Activated CD8-positive, alpha-beta memory T cell treated with anti-CD3 and anti-CD28 coated beads, Interleukin-2, amount 10 ng/mL, durations not matched to agents 7 days and 5 days (primary cell): Measurements from ENCODE around the gene GRM2. TPM values are rescaled to one million over a fixed set of nuclear protein-coding genes. Genes with fewer than 3 reads are reported as not detected.

Experiments
- ATAC-seq: fragments of 150-1000 bp; cut with Tn5 transposase; one replicate; pipeline ENCODE4 v1.10.0; 2021; ENCODE audit warnings: moderate library complexity
- CTCF ChIA-PET: fragments of 350-600 bp; sonication (Branson Sonifier 250); formaldehyde crosslinking; loops from one replicate; lab custom pipeline; 2021; ENCODE audit warnings: antibody characterized with exemption; lab: Charles Lee
- DNase-seq: peaks from one replicate; pipeline ENCODE4 v3.0.0-alpha.2; 2020
- H3K27ac Mint-ChIP-seq: one replicate; pipeline ENCODE4 v1.8.0; 2021; ENCODE audit warnings: mild to moderate bottlenecking, mixed read lengths
- H3K27me3 Mint-ChIP-seq: one replicate; pipeline ENCODE4 v1.8.0; 2021; ENCODE audit warnings: mixed read lengths
- H3K36me3 Mint-ChIP-seq: one replicate; pipeline ENCODE4 v1.8.0; 2021; ENCODE audit warnings: mild to moderate bottlenecking, mixed read lengths
- H3K4me1 Mint-ChIP-seq: one replicate; pipeline ENCODE4 v1.8.0; 2021; ENCODE audit warnings: mixed read lengths
- H3K4me3 Mint-ChIP-seq: one replicate; pipeline ENCODE4 v1.8.0; 2021; ENCODE audit warnings: mild to moderate bottlenecking, moderate library complexity, mixed read lengths
- H3K9me3 Mint-ChIP-seq: one replicate; pipeline ENCODE4 v1.8.0; 2022; ENCODE audit warnings: low read depth, mixed read lengths
- total RNA-seq, 2 experiments: library from RNA; stranded (reverse); gene quantifications; one replicate each; pipeline ENCODE4 v1.2.3, GENCODE V29; 2021

The GRM2 gene
- total RNA-seq, 2 experiments from 2014 or later, result 0.52 to 0.55 TPM

DNA sequence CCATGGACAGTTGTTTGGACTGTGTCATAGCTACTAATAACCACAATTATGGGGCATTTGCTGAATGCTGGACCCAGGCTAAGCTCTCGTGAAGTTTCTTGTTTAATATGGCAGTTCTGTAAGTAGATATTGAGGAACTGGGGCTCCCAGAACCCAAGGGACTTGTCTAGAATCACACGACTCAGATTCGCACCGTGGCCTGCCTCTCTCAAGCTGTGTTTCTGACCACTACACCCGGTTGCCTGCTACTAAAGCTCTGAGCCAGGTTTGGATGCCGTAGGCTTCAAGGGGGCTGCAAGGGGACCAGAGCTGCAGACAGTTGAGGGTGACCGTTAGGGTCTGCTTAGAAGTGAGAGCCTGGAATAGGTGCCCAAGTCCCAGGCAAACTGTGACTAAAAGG lies 24.3 kb upstream of the GRM2 start:
- Mint-ChIP-seq H3K9me3 (no peaks in the 10 kb centered on the region), H3K27ac (peak overlapping the region; percentile 91), H3K4me3 (no peak overlapping the region), H3K36me3 (peaks cover 34% of the 10 kb centered on the region), H3K4me1 (peaks cover 96% of the 10 kb centered on the region), H3K27me3 (no peaks in the 10 kb centered on the region)
- DNase-seq (no peak), ATAC-seq (no peak)
- CTCF ChIA-PET, result interaction anchor here (0.5 to 12.0 kb wide), 36 partner anchors 9 to 1069 kb away, joined by 3 to 269 read pairs (median 4); partner anchors contain the start of genes DCAF1, MANF, RAD54L2 and RBM15B

DNA sequence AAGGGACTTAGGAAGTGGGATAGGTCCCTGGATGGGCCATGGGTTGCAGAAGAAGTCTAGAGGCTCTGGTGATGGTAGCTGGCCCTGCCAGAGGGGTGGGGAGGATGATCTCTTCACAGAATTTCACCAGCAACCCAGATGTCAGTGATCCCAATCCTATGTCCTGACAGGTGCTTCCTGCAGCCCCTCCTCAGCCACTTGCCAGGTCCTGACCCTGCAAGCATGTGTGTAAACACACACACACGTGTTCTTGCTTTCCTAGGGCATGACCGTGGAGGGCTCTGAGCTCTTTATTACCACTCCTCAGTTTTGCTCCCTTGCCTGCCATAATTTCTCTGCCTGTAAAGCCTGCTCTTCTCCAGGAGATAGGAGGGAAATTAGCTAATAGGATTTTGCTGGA lies 23.3 kb upstream of the GRM2 start:
- CTCF ChIA-PET, result interaction anchor here (0.7 to 12.0 kb wide), 5 partner anchors 14 to 294 kb away, joined by 3 to 269 read pairs (median 6); partner anchors contain the start of genes DCAF1 and TEX264
- DNase-seq (no peak), ATAC-seq (no peak)
- H3K4me1 Mint-ChIP-seq, result peaks cover 96% of the 10 kb centered on the region
- H3K36me3 Mint-ChIP-seq, result peaks cover 38% of the 10 kb centered on the region
- no peaks in the 10 kb centered on the region for H3K27me3 Mint-ChIP-seq
- H3K27ac Mint-ChIP-seq, result no peak overlapping the region
- no peaks in the 10 kb centered on the region for H3K9me3 Mint-ChIP-seq
- no peak overlapping the region for H3K4me3 Mint-ChIP-seq

DNA sequence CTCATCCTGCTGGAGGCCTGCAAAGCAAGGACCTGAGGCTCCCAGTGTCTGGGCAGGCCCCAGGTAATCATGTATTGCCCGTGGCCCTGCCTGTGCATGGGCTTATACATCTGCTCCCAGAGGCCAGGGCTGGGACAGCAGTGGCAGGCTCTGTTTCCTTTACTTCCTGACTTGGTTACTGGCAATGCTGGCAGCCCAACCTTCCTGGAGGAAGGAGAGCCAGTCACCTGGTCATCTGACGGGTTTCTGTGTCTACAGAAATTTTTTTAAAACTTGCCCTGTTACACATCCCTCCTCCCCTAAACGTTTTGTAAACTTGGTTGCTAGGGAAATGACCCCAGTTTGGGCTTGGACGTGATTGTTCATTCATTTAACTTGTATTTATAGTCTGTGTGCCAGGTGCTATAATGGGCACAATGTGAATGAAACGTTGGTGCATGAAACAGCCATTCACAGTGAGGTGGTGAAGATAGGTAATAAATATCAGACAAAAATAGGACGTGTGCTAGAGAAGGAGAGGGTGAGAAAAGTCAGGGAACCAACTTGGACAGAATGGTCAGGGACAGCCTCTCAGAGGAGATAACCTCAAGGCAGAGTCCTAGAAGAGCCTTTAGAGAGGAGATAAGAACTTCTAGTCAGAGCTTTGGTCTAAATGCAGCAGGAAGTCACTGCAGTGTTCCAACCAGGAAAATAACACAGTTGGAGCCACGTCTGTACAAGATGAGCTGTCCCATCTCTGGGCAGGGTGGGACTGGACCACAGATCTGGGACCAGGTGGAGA lies 21.7 kb upstream of the GRM2 start:
- ATAC-seq (no peak), DNase-seq (no peak)
- no peaks in the 10 kb centered on the region for H3K9me3 Mint-ChIP-seq
- H3K36me3 Mint-ChIP-seq, result peaks cover 38% of the 10 kb centered on the region
- peak overlapping the region; percentile 95 for H3K27ac Mint-ChIP-seq
- H3K4me3 Mint-ChIP-seq, result peak overlapping the region; percentile 56
- H3K4me1 Mint-ChIP-seq, result peaks cover 80% of the 10 kb centered on the region
- no peaks in the 10 kb centered on the region for H3K27me3 Mint-ChIP-seq
- CTCF ChIA-PET, result interaction anchor here (1.4 to 12.0 kb wide), 6 partner anchors 16 to 252 kb away, joined by 3 to 269 read pairs (median 20); partner anchors contain the start of genes DCAF1, RAD54L2 and TEX264

DNA sequence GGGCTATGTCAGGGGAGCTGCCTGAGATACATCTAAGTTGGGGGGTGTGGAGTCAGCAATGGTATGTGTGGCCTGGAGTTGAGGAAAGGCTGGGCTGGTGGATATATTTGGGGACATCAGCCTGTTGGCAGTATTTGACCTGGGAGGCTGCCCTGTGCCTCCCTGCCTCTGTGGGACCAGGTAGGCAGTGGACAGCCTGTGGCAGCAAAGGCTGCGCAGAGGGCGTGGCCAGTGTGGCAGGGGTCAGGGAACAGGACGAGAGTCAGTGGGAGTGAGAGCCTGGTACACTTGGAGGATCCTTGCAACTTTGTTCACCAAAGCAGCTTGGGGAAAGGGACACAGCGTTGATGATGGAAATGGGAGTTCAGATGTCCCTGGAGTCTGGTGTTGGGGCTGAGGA lies 20.8 kb upstream of the GRM2 start:
- CTCF ChIA-PET, result interaction anchor here (0.6 to 12.0 kb wide), 10 partner anchors 9 to 297 kb away, joined by 3 to 269 read pairs (median 7); partner anchors contain the start of genes DCAF1, RAD54L2 and TEX264
- DNase-seq, result no peak
- Mint-ChIP-seq H3K27me3 (no peaks in the 10 kb centered on the region), H3K4me3 (peak overlapping the region; percentile 56), H3K36me3 (peaks cover 41% of the 10 kb centered on the region), H3K9me3 (no peaks in the 10 kb centered on the region), H3K4me1 (peaks cover 75% of the 10 kb centered on the region), H3K27ac (peak overlapping the region; percentile 95)
- ATAC-seq, result no peak

DNA sequence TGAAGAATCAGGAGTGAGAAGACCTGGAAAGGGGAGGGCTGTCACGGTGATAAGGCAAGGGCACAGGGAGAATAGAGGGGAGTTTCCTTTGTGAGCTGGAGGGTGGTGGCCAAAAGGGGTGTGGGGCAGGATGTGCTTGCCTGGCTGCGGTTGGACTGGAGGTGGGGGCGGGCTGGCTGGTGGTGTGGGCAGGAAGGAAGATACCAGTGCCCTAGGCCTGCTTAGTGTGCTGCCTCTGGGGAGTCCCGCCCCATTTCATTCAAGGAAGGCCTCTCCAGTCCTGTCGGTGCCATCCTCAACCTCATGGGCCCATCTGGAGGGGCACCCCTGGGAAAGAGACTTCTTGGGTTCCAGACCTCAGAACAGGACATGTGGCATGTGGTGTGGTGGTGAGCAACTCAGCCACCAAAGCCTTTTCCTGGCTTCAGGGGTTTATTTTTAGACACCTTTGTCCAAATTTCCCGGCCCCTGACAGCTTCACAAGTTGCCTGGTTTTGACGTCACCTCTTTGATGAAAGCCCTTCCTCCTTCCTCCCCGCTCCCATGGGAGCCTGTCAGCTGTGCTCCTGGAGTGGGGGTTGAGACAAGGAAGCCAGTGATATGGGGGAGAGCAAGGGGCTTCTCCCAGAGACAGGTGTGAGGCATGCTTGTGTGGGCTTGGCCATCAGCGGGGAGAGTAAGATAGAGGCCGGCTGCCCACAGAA lies 20.2 kb upstream of the GRM2 start:
- H3K4me1 Mint-ChIP-seq, result peaks cover 69% of the 10 kb centered on the region
- no peaks in the 10 kb centered on the region for H3K9me3 Mint-ChIP-seq
- ATAC-seq (peak; percentile 78), DNase-seq (peak; percentile 96)
- H3K36me3 Mint-ChIP-seq, result peaks cover 38% of the 10 kb centered on the region
- peak overlapping the region; percentile 95 for H3K27ac Mint-ChIP-seq
- CTCF ChIA-PET, result interaction anchor here (0.6 to 12.0 kb wide), 10 partner anchors 8 to 298 kb away, joined by 3 to 269 read pairs (median 7); partner anchors contain the start of genes DCAF1, RAD54L2 and TEX264
- no peaks in the 10 kb centered on the region for H3K27me3 Mint-ChIP-seq
- H3K4me3 Mint-ChIP-seq, result peak overlapping the region; percentile 56

DNA sequence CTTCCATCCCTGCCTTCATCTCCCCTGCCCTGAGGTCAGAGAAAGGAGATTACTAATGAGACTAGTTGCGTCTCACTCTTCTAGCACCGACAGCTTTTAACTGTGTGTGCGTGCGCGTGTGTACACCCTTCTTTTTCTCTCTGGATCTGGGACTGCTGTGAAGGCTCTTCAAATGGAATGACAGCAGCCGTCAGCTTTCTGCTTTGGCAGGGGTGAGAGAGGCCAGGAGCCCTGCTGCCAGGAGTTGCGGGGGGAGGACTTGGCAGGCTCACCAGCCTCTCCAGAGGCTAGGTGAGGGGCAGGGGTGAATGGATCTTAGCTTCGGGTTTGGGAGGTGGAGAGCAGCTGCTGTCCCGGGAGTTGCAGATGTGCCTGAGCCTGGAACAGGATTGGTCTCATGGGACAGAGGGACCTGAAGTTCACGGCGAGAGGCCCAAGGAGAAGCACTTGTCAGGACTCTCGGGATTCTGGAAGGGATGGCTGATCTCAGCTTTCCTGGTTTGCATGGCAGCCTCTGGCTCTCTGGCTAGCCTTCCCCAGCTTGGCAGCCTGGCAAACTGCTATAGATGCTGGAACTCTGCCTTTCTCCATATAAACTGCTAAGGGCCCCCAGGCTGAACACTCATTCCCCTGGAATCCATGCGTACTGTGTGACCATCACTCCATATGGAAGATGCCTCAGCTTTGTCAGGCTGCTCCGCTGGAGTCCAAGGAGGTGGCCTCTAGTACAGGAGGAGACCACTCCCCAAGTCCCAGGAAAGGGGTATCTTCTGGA lies 19.2 kb upstream of the GRM2 start:
- DNase-seq, result no peak
- Mint-ChIP-seq H3K4me3 (no peak overlapping the region), H3K27me3 (no peaks in the 10 kb centered on the region), H3K9me3 (no peaks in the 10 kb centered on the region), H3K27ac (peak overlapping the region; percentile 95), H3K4me1 (peaks cover 59% of the 10 kb centered on the region), H3K36me3 (peaks cover 36% of the 10 kb centered on the region)
- ATAC-seq, result no peak
- CTCF ChIA-PET, result interaction anchor here (1.4 to 12.0 kb wide), 6 partner anchors 18 to 186 kb away, joined by 3 to 269 read pairs (median 20); partner anchors contain the start of genes DCAF1, RAD54L2 and TEX264

DNA sequence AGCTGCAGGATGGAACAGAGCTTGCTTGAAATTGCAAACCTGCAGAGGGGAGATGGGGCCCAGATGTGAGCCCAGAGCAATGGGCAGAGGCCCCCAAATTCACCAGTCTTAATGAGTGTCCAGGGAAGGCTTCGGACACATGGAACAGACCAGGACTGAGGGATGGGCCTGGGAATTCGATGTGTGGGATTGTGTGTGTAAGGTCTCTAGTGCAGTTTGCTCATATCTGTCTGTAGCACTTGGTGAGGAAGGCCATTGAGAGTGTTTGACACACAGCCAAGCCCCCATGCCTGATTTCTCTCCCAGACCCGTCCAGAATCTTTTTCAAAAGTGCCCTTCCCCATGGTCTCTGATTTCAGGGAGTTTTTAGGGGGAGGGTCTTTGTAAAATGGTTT lies 18.7 kb upstream of the GRM2 start:
- H3K27ac Mint-ChIP-seq, result peak overlapping the region; percentile 25
- no peaks in the 10 kb centered on the region for H3K9me3 Mint-ChIP-seq
- H3K27me3 Mint-ChIP-seq, result no peaks in the 10 kb centered on the region
- CTCF ChIA-PET, result interaction anchor here (3.3 to 12.0 kb wide), 3 partner anchors 19 to 47 kb away, joined by 19 to 269 read pairs (median 21); partner anchors contain the start of gene TEX264
- DNase-seq, result no peak
- H3K4me1 Mint-ChIP-seq, result peaks cover 53% of the 10 kb centered on the region
- H3K4me3 Mint-ChIP-seq, result no peak overlapping the region
- H3K36me3 Mint-ChIP-seq, result peaks cover 34% of the 10 kb centered on the region
- ATAC-seq, result no peak

DNA sequence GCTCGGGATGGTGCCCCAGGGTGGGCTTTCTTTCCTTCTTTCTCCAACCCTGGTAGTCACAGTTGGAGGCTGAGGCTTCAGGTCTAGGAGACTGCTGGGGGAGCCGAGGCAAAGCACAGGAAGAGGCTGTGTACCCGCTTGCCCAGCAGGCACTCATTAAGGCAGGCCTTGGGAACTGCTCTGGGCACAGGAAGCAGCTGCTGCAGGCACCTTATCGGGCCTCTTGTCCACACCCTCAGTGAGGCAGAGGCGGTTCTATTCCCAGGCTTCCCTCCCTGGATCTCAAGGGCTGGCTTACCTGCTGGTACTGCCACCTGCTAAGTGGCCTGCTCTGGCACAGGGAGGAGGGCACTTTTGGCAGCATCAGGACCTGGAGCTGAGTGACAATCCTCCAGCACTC lies 15.8 kb upstream of the GRM2 start:
- no peak overlapping the region for H3K4me3 Mint-ChIP-seq
- DNase-seq (no peak), ATAC-seq (no peak)
- peaks cover 30% of the 10 kb centered on the region for H3K4me1 Mint-ChIP-seq
- peaks cover 23% of the 10 kb centered on the region for H3K36me3 Mint-ChIP-seq
- no peaks in the 10 kb centered on the region for H3K9me3 Mint-ChIP-seq
- H3K27me3 Mint-ChIP-seq, result no peaks in the 10 kb centered on the region
- CTCF ChIA-PET, result interaction anchor here (1.8 to 3.3 kb wide), 2 partner anchors 10 to 21 kb away, joined by 4 to 17 read pairs; no protein-coding TSS in a partner anchor
- no peak overlapping the region for H3K27ac Mint-ChIP-seq

DNA sequence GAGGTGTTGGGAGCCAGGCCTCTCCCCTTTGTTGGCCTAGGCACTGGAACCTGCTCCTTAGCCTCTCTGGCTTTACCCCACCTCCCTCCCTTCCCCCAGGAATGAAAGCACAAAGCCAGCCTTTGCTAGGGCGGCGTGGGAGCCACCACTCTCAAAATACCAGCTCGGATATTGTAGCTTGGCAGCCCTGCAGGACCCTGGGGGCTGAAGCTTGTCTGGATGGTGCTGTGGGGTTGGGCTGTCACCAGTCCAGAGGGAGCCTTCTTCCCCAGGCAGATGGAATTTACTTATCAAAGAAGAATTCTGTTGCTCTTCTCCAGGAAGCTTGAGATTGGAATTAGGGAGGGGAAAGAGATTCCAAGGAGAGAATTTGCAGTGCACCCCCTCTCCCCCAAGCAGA lies 14.9 kb upstream of the GRM2 start:
- CTCF ChIA-PET, result interaction anchor here (0.8 to 3.3 kb wide), 4 partner anchors 10 to 22 kb away, joined by 3 to 17 read pairs (median 4); no protein-coding TSS in a partner anchor
- peaks cover 18% of the 10 kb centered on the region for H3K36me3 Mint-ChIP-seq
- H3K27ac Mint-ChIP-seq, result no peak overlapping the region
- H3K9me3 Mint-ChIP-seq, result no peaks in the 10 kb centered on the region
- no peaks in the 10 kb centered on the region for H3K27me3 Mint-ChIP-seq
- peaks cover 21% of the 10 kb centered on the region for H3K4me1 Mint-ChIP-seq
- DNase-seq, result no peak
- no peak overlapping the region for H3K4me3 Mint-ChIP-seq
- ATAC-seq, result no peak

DNA sequence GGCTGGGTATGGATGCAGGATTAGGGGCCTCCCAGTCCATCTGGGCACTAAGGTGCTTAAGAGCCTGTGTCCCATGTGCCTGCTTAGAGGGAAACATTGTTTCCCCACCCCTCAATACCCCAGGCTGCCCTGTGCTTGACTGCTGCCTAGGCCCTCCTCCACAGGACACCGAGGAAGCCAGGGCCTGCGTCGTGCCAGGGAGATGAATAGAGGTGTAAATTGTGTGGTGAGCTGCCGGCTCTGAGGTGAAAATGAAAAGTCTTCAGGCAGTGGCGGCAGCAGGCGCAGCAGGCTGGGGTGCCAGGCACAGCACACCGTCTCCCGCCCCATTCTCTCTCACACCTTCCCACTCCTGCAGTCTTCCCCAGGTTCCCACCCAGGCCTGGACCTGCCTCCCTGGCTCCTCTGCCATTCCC lies 13.9 kb upstream of the GRM2 start:
- H3K4me3 Mint-ChIP-seq, result no peak overlapping the region
- peaks cover 10% of the 10 kb centered on the region for H3K4me1 Mint-ChIP-seq
- no peak for DNase-seq
- H3K27me3 Mint-ChIP-seq, result no peaks in the 10 kb centered on the region
- no peak for ATAC-seq
- H3K9me3 Mint-ChIP-seq, result no peaks in the 10 kb centered on the region
- H3K36me3 Mint-ChIP-seq, result peaks cover 12% of the 10 kb centered on the region
- H3K27ac Mint-ChIP-seq, result no peak overlapping the region
- CTCF ChIA-PET, result interaction anchor here (3.3 kb wide), 1 partner anchor 12 kb away, joined by 17 read pairs; no protein-coding TSS in a partner anchor

DNA sequence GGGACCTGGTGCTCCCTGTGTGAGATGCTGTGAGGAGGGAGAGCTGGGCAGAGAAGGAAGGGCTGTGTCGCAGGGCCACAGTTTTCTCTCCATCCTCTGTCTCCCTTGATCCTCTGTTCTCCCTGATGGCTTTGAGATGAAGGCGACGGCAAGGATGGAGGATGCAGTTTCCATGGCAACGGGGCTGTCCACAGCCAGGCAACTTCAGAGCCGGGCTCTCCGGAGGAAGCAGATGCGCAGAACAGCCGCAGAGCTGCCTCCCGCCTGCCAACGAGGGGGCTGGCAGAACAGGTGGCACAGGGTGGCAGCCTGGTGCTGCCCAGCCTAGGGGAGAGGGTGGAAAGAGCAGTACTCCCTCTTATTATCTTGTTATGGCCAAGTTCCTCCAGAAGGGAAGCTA lies 9.9 kb upstream of the GRM2 start:
- no peaks in the 10 kb centered on the region for H3K27me3 Mint-ChIP-seq
- H3K27ac Mint-ChIP-seq, result no peak overlapping the region
- no peaks in the 10 kb centered on the region for H3K9me3 Mint-ChIP-seq
- CTCF ChIA-PET, result interaction anchor here (0.9 to 1.5 kb wide), 2 partner anchors 27 to 195 kb away, joined by 3 read pairs; no protein-coding TSS in a partner anchor
- DNase-seq, result no peak
- H3K4me3 Mint-ChIP-seq, result no peak overlapping the region
- H3K4me1 Mint-ChIP-seq, result peaks cover 2% of the 10 kb centered on the region
- no peak for ATAC-seq
- H3K36me3 Mint-ChIP-seq, result peaks cover 4% of the 10 kb centered on the region

DNA sequence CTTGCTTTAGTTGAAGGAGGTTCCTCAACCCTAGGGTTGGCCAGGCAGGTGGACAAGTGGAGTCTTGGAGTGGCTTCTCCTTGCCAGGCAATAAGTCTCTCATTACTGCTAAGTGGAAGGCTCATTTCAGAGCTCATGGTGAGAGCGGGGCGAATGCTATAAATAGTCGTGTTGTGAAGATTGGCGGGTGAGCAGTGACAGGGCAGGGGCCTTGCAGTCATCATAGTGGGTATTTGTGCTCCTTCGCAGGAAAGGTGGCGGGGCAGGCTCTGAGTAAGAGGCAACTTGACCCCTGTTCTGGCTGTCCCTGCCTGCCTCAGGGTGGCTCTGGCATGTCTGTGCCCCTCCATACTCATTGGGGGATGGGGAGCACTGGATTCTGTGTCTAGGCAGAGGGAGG lies 8.7 kb upstream of the GRM2 start:
- Mint-ChIP-seq H3K36me3 (peaks cover 6% of the 10 kb centered on the region), H3K27me3 (no peaks in the 10 kb centered on the region), H3K27ac (no peak overlapping the region), H3K9me3 (no peaks in the 10 kb centered on the region), H3K4me3 (no peak overlapping the region), H3K4me1 (peaks cover 2% of the 10 kb centered on the region)
- DNase-seq (no peak), ATAC-seq (no peak)
- CTCF ChIA-PET, result interaction anchor here (0.7 to 1.5 kb wide), 2 partner anchors 16 to 28 kb away, joined by 3 to 5 read pairs; no protein-coding TSS in a partner anchor
